Measurements from ENCODE around the gene PCOLCE2.

DNA sequence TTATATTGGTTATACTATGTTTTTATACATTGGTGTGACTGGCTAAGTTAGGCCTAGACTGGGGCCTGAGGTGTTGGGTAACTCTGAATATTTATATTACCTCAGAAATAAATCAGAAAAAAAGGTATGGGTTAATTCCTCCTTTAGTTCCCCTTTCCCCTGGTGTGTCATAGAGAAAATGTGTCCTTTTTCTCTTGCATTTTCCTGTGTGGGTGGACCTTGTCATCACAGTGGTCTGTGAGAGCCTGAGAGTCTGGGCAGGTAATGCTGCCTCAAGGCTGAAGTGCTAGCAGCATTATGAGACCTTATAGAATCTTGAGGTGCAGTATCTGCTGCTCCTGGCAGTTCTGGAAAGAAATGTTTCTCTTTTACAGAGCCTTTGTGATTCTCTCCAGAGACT, 69.7 kb downstream of the PCOLCE2 start:
- TF ChIP-seq, protein P1, sequence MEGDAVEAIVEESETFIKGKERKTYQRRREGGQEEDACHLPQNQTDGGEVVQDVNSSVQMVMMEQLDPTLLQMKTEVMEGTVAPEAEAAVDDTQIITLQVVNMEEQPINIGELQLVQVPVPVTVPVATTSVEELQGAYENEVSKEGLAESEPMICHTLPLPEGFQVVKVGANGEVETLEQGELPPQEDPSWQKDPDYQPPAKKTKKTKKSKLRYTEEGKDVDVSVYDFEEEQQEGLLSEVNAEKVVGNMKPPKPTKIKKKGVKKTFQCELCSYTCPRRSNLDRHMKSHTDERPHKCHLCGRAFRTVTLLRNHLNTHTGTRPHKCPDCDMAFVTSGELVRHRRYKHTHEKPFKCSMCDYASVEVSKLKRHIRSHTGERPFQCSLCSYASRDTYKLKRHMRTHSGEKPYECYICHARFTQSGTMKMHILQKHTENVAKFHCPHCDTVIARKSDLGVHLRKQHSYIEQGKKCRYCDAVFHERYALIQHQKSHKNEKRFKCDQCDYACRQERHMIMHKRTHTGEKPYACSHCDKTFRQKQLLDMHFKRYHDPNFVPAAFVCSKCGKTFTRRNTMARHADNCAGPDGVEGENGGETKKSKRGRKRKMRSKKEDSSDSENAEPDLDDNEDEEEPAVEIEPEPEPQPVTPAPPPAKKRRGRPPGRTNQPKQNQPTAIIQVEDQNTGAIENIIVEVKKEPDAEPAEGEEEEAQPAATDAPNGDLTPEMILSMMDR (conservative IDR thresholded peaks at IDR 0.05), result no peak
- TF ChIP-seq ZFX (IDR thresholded peaks at IDR 0.05), result no peak
